ENCODE results near the gene PTCH2.

- TF ChIP-seq CTCF (IDR thresholded peaks at IDR 0.05) (no peak), POLR2A (IDR thresholded peaks at IDR 0.05) (no peak)
These were observed 16.5 kb downstream of the PTCH2 start for GRCh38 chr1:44826375-44827196.
